ENCODE data around the gene MMEL1.

- TF ChIP-seq CTCF (IDR thresholded peaks at IDR 0.05; ENCODE audit: low read length), result no peak
- no peak for TF ChIP-seq EZH2 (optimal IDR thresholded peaks at IDR 0.05; ENCODE audit: low read depth, low read length)
These were observed 28.5 kb downstream of the MMEL1 start for GRCh38 chr1:2604156-2604843.
